HCT116 (cell line): Measurements from ENCODE around the gene JOSD1.

Source experiments
- CEBPB ChIP-seq: IDR thresholded peaks from 2 replicates; pipeline ENCODE4 v1.6.1; 2012; ENCODE audit warnings: low read depth
- CTCF ChIP-seq, 3 experiments: fragments of 200-600 bp in 1 of 3; sonication (generic) in 1 of 3; IDR thresholded peaks in 2 of 3; conservative IDR thresholded peaks in 1 of 3; 2 replicates each; pipeline ENCODE4 v1.5.1; 2012 to 2017; ENCODE audit warnings: low read depth in 2 of 3, low read length in 2 of 3, antibody characterized with exemption in 1 of 3, borderline replicate concordance in 1 of 3, control low read depth in 1 of 3, mild to moderate bottlenecking in 1 of 3, mixed read lengths in 1 of 3, mixed run types in 1 of 3, moderate library complexity in 1 of 3; ENCODE audit not compliant: insufficient read depth in 1 of 3
- ELF1 ChIP-seq: IDR thresholded peaks from 2 replicates; pipeline ENCODE4 v1.6.1; 2012; ENCODE audit warnings: low read depth, borderline replicate concordance
- POLR2A ChIP-seq: IDR thresholded peaks from 2 replicates; pipeline ENCODE4 v1.7.0; 2011; ENCODE audit warnings: borderline replicate concordance; ENCODE audit not compliant: insufficient read depth, insufficient read length; ENCODE audit errors: extremely low read depth
- RAD21 ChIP-seq: IDR thresholded peaks from 2 replicates; pipeline ENCODE4 v1.6.1; 2012; ENCODE audit warnings: low read depth, mild to moderate bottlenecking
- TCF7L2 ChIP-seq: IDR thresholded peaks from 2 replicates; pipeline ENCODE4 v1.7.0; 2011; ENCODE audit warnings: borderline replicate concordance, inconsistent platforms; ENCODE audit not compliant: insufficient read depth, insufficient read length; ENCODE audit errors: extremely low read depth
- TF ChIP-seq, protein P1 (sequence below): IDR thresholded peaks from 2 replicates; pipeline ENCODE4 v1.6.1; 2012
- TF ChIP-seq, protein P2 (sequence below): IDR thresholded peaks from 2 replicates; pipeline ENCODE4 v1.6.1; 2012; ENCODE audit warnings: low read depth

DNA sequence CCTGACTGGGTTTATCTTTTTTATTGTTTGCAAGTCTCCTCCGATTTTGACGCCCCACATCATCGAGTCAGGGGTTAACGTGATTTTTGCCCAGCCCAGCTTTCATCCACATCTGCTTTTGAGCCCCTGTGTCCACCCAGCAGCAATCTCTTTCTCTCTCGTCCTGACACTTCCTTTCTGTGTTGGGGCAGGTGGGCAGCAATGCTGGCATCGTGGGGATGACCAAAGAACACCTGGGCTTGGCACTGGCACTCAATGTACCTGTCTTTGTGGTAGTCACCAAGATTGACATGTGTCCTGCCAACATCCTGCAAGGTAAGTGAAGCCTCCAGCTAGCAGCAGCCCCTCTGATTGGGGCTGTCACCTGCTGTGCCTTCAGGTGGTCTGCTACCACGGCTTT, 20.8 kb upstream of the JOSD1 start:
- TF ChIP-seq CTCF (IDR thresholded peaks at IDR 0.05 in 2 of 3, conservative IDR thresholded peaks at IDR 0.05 in 1 of 3; ENCODE audit: borderline replicate concordance in 1 of 3, insufficient read depth in 1 of 3, low read depth in 2 of 3, low read length in 2 of 3), result no peak
- TF ChIP-seq, protein P1, sequence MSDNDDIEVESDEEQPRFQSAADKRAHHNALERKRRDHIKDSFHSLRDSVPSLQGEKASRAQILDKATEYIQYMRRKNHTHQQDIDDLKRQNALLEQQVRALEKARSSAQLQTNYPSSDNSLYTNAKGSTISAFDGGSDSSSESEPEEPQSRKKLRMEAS, result no peak
- TF ChIP-seq TCF7L2, result no peak
- TF ChIP-seq, protein P2, sequence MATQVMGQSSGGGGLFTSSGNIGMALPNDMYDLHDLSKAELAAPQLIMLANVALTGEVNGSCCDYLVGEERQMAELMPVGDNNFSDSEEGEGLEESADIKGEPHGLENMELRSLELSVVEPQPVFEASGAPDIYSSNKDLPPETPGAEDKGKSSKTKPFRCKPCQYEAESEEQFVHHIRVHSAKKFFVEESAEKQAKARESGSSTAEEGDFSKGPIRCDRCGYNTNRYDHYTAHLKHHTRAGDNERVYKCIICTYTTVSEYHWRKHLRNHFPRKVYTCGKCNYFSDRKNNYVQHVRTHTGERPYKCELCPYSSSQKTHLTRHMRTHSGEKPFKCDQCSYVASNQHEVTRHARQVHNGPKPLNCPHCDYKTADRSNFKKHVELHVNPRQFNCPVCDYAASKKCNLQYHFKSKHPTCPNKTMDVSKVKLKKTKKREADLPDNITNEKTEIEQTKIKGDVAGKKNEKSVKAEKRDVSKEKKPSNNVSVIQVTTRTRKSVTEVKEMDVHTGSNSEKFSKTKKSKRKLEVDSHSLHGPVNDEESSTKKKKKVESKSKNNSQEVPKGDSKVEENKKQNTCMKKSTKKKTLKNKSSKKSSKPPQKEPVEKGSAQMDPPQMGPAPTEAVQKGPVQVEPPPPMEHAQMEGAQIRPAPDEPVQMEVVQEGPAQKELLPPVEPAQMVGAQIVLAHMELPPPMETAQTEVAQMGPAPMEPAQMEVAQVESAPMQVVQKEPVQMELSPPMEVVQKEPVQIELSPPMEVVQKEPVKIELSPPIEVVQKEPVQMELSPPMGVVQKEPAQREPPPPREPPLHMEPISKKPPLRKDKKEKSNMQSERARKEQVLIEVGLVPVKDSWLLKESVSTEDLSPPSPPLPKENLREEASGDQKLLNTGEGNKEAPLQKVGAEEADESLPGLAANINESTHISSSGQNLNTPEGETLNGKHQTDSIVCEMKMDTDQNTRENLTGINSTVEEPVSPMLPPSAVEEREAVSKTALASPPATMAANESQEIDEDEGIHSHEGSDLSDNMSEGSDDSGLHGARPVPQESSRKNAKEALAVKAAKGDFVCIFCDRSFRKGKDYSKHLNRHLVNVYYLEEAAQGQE, result no peak
- no peak for TF ChIP-seq CEBPB
- TF ChIP-seq RAD21, result no peak
- no peak for TF ChIP-seq POLR2A
- no peak for TF ChIP-seq ELF1
